CD4-positive, alpha-beta memory T cell (primary cell): Measurements from ENCODE around the gene IRAK2. TPM values are rescaled to one million over a fixed set of nuclear protein-coding genes. Genes with fewer than 3 reads are reported as not detected.
A peak's percentile ranks its signal among the peaks of the same experiment; 100 is the strongest.
"Not testable (repeated sequence)": the region's sequence is repeated elsewhere in the genome, so short reads cannot be mapped to it uniquely, and the experiment has no call there.

Source experiments
- CTCF ChIA-PET: fragments of 350-600 bp; sonication (Branson Sonifier 250); formaldehyde crosslinking; loops from one replicate; lab custom pipeline; 2021; ENCODE audit warnings: inconsistent platforms; ENCODE audit not compliant: partially characterized antibody; lab: Charles Lee
- POLR2A ChIA-PET: fragments of 350-600 bp; sonication (Branson Sonifier 250); formaldehyde crosslinking; loops from one replicate; lab custom pipeline; 2021; ENCODE audit not compliant: partially characterized antibody; lab: Charles Lee
- DNase-seq, 5 donors: peaks; one replicate each; pipeline versions ENCODE4 v3.0.0 to v3.0.0-alpha.2; 2020 to 2022; ENCODE audit warnings: mixed read lengths in 1 of 5
- H3K27ac ChIP-seq: one replicate; pipeline ENCODE4 v1.7.0; 2013; ENCODE audit warnings: low read depth, low read length
- H3K27me3 ChIP-seq: 2 replicates; pipeline ENCODE4 v1.7.0; 2013; ENCODE audit warnings: mild to moderate bottlenecking, low read length, moderate library complexity; ENCODE audit not compliant: insufficient read depth
- H3K36me3 ChIP-seq: 2 replicates; pipeline ENCODE4 v1.7.0; 2013; ENCODE audit warnings: mild to moderate bottlenecking, low read length, moderate library complexity; ENCODE audit not compliant: insufficient read depth
- H3K4me1 ChIP-seq: 2 replicates; pipeline ENCODE4 v1.7.0; 2013; ENCODE audit warnings: mild to moderate bottlenecking, low read length, moderate library complexity; ENCODE audit not compliant: insufficient read depth
- H3K4me3 ChIP-seq, 2 donors: one replicate each; pipeline ENCODE4 v1.7.0; 2013; ENCODE audit warnings: low read length in 2 of 2, mild to moderate bottlenecking in 1 of 2
- H3K9me3 ChIP-seq, 2 donors: one replicate each; pipeline ENCODE4 v1.7.0; 2013; ENCODE audit warnings: low read length in 2 of 2, control low read depth in 1 of 2; ENCODE audit not compliant: control insufficient read depth in 1 of 2
- H3K27ac Mint-ChIP-seq, 7 donors: one replicate each; pipeline ENCODE4 v1.8.0; 2020 to 2021; ENCODE audit warnings: mixed read lengths in 7 of 7, mild to moderate bottlenecking in 6 of 7, inconsistent platforms in 3 of 7, moderate library complexity in 3 of 7
- H3K27me3 Mint-ChIP-seq, 2 donors: one replicate each; pipeline ENCODE4 v1.8.0; 2020 to 2021; ENCODE audit warnings: mixed read lengths in 2 of 2
- H3K36me3 Mint-ChIP-seq, 2 donors: one replicate each; pipeline ENCODE4 v1.8.0; 2020 to 2021; ENCODE audit warnings: mixed read lengths in 2 of 2, inconsistent platforms in 1 of 2, mild to moderate bottlenecking in 1 of 2
- H3K4me1 Mint-ChIP-seq, 4 donors: one replicate each; pipeline ENCODE4 v1.8.0; 2020 to 2021; ENCODE audit warnings: mixed read lengths in 4 of 4, mild to moderate bottlenecking in 1 of 4
- H3K4me3 Mint-ChIP-seq, 8 donors: one replicate each; pipeline ENCODE4 v1.8.0; 2020 to 2021; ENCODE audit warnings: mixed read lengths in 8 of 8, mild to moderate bottlenecking in 7 of 8, moderate library complexity in 6 of 8, inconsistent platforms in 3 of 8
- H3K9me3 Mint-ChIP-seq, 8 donors: one replicate each; pipeline ENCODE4 v1.8.0; 2020 to 2021; ENCODE audit warnings: mixed read lengths in 8 of 8, mild to moderate bottlenecking in 5 of 8, inconsistent platforms in 3 of 8, moderate library complexity in 1 of 8
- intact Hi-C: fragments of 100-400 bp; cut with micrococcal nuclease; formaldehyde crosslinking; loops from one replicate; pipeline ENCODE4 v1.15.1; 2023
- polyA plus RNA-seq, 2 donors: library from polyadenylated mRNA; unstranded; fragments of 300-500 nt; fragmentation: Illumina TruSeq; gene quantifications; one replicate each; pipeline ENCODE4 v1.2.3, GENCODE V29; 2021
- total RNA-seq, 2 experiments: library from RNA; stranded (reverse); gene quantifications; one replicate each; pipeline ENCODE4 v1.2.3, GENCODE V29; 2021

Gene IRAK2
- total and polyA plus RNA-seq, 4 experiments from 2014 or later, result 4.4 to 5.8 (median 5.1) TPM

DNA sequence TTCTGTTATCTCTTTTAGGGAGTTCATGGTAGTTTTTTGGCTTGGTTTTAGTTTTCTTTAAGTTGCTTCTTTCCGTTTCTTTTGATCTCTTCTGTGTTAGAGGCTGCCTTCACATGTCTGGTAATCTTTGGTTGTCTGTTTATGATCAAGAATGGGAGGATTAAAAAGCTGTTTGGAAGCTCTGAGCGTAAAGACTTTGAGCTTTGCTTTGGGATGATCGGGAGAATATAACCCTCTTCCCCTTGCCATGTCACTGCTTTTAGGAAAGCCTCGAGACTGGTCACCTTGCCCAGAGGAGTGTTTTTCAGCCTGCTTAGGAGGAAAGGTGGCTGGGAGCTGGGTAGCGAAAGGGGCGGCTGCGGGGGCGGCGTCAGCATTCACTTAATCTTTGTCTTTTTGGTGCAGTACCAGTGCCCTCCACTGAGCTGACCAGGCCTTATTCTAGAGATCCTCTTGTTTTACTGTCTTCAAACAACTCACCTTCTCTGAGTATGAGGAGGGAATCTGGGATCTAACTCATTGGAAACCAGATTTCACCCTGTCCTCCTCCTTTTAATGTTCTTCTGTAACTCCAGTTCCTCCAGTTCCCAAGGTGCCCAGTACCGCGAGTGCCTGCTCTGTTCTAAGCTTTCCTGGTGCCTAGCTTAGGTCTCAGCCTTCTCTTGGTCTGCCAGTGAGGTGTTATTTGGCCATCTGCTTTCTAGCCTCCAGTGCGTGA is 99.1 kb downstream of the IRAK2 start:
- intact Hi-C loops, result loop anchor here (1.0 kb wide), 3 partner anchors 16 to 100 kb away; partner anchors contain the start of genes IRAK2 and TATDN2
- H3K36me3 Mint-ChIP-seq, result peaks cover 58 to 69% of the 10 kb centered on the region in 2 donors
- peak; percentile 66 to 80 (median 71) for DNase-seq
- peak overlapping the region; percentile 78 to 97 (median 91) for H3K27ac Mint-ChIP-seq
- H3K4me1 Mint-ChIP-seq, result peaks cover 48 to 93% (median 76%) of the 10 kb centered on the region in 4 donors
- no peaks in the 10 kb centered on the region for H3K9me3 ChIP-seq
- CTCF ChIA-PET, result interaction anchor here (0.7 to 5.3 kb wide), 30 partner anchors 8 to 832 kb away, joined by 3 to 67 read pairs (median 4); partner anchors contain the start of genes CRELD1, IRAK2, TATDN2 and VHL
- peak overlapping the region; percentile 64 for H3K27ac ChIP-seq
- no peaks in the 10 kb centered on the region for H3K9me3 Mint-ChIP-seq
- H3K27me3 ChIP-seq, result no peaks in the 10 kb centered on the region
- POLR2A ChIA-PET, result interaction anchor here (0.7 to 4.4 kb wide), 22 partner anchors 9 to 868 kb away, joined by 3 to 62 read pairs (median 4); partner anchors contain the start of genes ARPC4, BRK1, CRELD1 and SEC13
- peaks cover 27% of the 10 kb centered on the region for H3K36me3 ChIP-seq
- no peaks in the 10 kb centered on the region for H3K27me3 Mint-ChIP-seq
- peak overlapping the region; percentile 72 to 91 (median 80) for H3K4me3 Mint-ChIP-seq
- H3K4me1 ChIP-seq, result peaks cover 83% of the 10 kb centered on the region
- peak overlapping the region in 1 of 2 donors; percentile 22 for H3K4me3 ChIP-seq

DNA sequence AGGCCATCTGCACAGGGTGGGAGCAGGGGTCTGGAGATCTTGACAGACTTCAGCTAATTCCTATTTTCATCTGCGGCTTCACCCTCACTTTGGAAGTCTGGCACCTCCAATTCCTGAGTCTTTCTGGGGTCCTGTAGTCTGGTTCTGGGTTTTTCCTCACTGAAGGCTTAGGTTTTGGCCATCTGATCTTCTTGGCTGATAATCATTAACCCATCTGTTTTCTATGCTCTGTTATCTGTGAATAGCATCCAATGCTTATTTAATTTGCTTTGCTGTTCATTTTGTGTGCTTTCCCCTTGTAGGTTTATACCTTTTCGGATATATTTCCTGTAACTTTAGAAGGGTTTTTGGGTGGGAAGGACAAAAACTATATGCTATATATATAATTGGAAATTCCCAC is 101.1 kb downstream of the IRAK2 start:
- peak overlapping the region in 6 of 7 donors; percentile 19 to 86 (median 80) for H3K27ac Mint-ChIP-seq
- peaks cover 45 to 94% (median 68%) of the 10 kb centered on the region in 4 donors for H3K4me1 Mint-ChIP-seq
- peaks cover 84% of the 10 kb centered on the region for H3K4me1 ChIP-seq
- CTCF ChIA-PET, result interaction anchor here (0.7 to 5.3 kb wide), 6 partner anchors 10 to 320 kb away, joined by 3 to 67 read pairs (median 4); partner anchors contain the start of gene TATDN2
- DNase-seq, result no peak
- H3K36me3 ChIP-seq, result peaks cover 40% of the 10 kb centered on the region
- intact Hi-C loops, result no loop called here
- no peaks in the 10 kb centered on the region for H3K27me3 Mint-ChIP-seq
- H3K4me3 ChIP-seq, result no peak overlapping the region
- POLR2A ChIA-PET, result no interaction called here
- H3K36me3 Mint-ChIP-seq, result peaks cover 51 to 71% of the 10 kb centered on the region in 2 donors
- H3K27ac ChIP-seq, result peak overlapping the region; percentile 2
- no peaks in the 10 kb centered on the region for H3K27me3 ChIP-seq
- no peaks in the 10 kb centered on the region for H3K9me3 Mint-ChIP-seq
- no peaks in the 10 kb centered on the region for H3K9me3 ChIP-seq
- H3K4me3 Mint-ChIP-seq, result peak overlapping the region in 7 of 8 donors; percentile 38 to 67 (median 57)

DNA sequence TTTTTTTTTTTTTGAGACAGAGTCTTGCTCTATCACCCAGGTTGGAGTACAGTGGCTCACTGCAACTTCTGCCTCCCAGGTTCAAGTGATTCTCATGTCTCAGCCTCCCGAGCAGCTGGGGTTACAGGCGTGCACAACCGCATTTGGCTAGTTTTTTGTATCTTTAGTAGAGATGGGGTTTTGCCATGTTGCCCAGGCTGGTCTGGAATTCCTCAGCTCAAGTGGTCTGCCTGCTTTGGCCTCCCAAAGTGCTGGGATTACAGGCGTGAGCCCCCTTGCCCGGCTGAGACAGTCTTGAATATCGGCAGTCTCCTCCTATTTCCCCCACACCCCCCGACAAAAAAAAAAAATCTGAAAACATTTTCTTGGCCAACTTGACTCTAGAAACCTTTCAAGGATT is 102.2 kb downstream of the IRAK2 start:
- peaks cover 37 to 94% (median 62%) of the 10 kb centered on the region in 4 donors for H3K4me1 Mint-ChIP-seq
- POLR2A ChIA-PET, H3K4me3 ChIP-seq, intact Hi-C loops, DNase-seq, H3K27me3 Mint-ChIP-seq, CTCF ChIA-PET, H3K27me3 ChIP-seq, H3K9me3 ChIP-seq, H3K27ac ChIP-seq, H3K9me3 Mint-ChIP-seq: not testable (repeated sequence)
- peak overlapping the region in 3 of 7 donors; percentile 5 to 77 (median 19) for H3K27ac Mint-ChIP-seq
- peaks cover 78% of the 10 kb centered on the region for H3K4me1 ChIP-seq
- H3K4me3 Mint-ChIP-seq, result peak overlapping the region in 5 of 8 donors; percentile 1 to 75 (median 32)
- H3K36me3 Mint-ChIP-seq, result peaks cover 42 to 69% of the 10 kb centered on the region in 2 donors
- H3K36me3 ChIP-seq, result peaks cover 36% of the 10 kb centered on the region

DNA sequence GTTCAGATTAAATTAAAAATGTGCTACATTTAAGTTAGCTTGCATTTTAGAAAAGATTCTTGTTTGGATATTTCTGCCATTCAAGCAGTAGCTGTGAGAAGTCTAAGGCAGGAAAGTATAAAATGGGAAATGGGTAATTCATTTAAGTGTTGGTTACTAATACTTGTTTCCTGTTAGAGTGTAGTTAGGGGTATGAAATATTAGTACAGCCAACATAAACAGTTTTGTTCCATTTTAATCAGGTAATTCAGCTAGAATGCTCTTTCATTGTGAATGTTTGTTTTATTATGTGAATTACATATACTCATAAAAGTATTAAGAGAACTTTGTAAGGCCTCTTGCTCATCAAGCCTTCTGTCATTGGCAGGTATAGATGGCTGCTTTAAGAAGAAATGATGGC is 103.4 kb downstream of the IRAK2 start:
- no peaks in the 10 kb centered on the region for H3K27me3 Mint-ChIP-seq
- CTCF ChIA-PET, result no interaction called here

DNA sequence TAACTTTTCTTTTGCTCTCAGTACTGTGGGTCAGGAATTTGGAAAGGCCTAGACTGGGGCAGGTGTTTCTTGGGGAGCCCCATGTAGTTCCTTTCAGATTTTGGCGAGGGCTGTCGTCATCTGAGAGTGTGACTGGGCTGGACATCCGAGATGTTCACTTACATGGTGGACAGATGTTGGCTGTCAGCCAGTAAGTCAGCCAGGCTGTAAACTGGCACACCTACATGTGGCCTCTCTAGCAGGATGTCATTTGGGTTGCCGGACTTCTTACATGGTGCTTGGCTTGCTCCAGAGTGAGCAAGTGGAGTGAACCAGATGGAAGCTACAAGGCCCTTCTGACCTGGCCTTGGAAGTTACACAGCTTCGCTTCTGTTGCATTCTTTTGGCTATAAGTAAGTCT is 104.2 kb downstream of the IRAK2 start:
- CTCF ChIA-PET, result interaction anchor here (2.6 kb wide), 1 partner anchor 14 kb away, joined by 8 read pairs; no protein-coding TSS in a partner anchor
- H3K27ac Mint-ChIP-seq, result peak overlapping the region in 6 of 7 donors; percentile 3 to 57 (median 41)
- no peaks in the 10 kb centered on the region for H3K27me3 ChIP-seq
- H3K4me3 Mint-ChIP-seq, result no peak overlapping the region
- H3K9me3 Mint-ChIP-seq, result no peaks in the 10 kb centered on the region
- peaks cover 41 to 66% of the 10 kb centered on the region in 2 donors for H3K36me3 Mint-ChIP-seq
- H3K4me1 ChIP-seq, result peaks cover 71% of the 10 kb centered on the region
- DNase-seq, result no peak
- H3K27me3 Mint-ChIP-seq, result no peaks in the 10 kb centered on the region
- H3K36me3 ChIP-seq, result peaks cover 41% of the 10 kb centered on the region
- H3K27ac ChIP-seq, result no peak overlapping the region
- H3K4me1 Mint-ChIP-seq, result peaks cover 34 to 89% (median 60%) of the 10 kb centered on the region in 4 donors
- POLR2A ChIA-PET, result interaction anchor here (1.1 to 1.8 kb wide), 3 partner anchors 10 to 27 kb away, joined by 3 to 4 read pairs (median 3); no protein-coding TSS in a partner anchor
- H3K4me3 ChIP-seq, result no peak overlapping the region
- no peaks in the 10 kb centered on the region for H3K9me3 ChIP-seq
- intact Hi-C loops, result no loop called here

More for the DNA sequence above, 103.4 kb downstream of the IRAK2 start:
- no peaks in the 10 kb centered on the region for H3K9me3 ChIP-seq
- DNase-seq, result no peak
- peaks cover 36 to 89% (median 60%) of the 10 kb centered on the region in 4 donors for H3K4me1 Mint-ChIP-seq
- no peak overlapping the region for H3K4me3 Mint-ChIP-seq
- H3K4me3 ChIP-seq, result no peak overlapping the region
- POLR2A ChIA-PET, result interaction anchor here (0.5 to 1.3 kb wide), 3 partner anchors 18 to 26 kb away, joined by 3 read pairs; no protein-coding TSS in a partner anchor
- H3K4me1 ChIP-seq, result peaks cover 71% of the 10 kb centered on the region
- H3K36me3 Mint-ChIP-seq, result peaks cover 41 to 68% of the 10 kb centered on the region in 2 donors
- intact Hi-C loops, result no loop called here
- peaks cover 36% of the 10 kb centered on the region for H3K36me3 ChIP-seq
- no peaks in the 10 kb centered on the region for H3K9me3 Mint-ChIP-seq
- H3K27ac ChIP-seq, result no peak overlapping the region
- H3K27ac Mint-ChIP-seq, result peak overlapping the region in 3 of 7 donors; percentile 6 to 48 (median 19)
- no peaks in the 10 kb centered on the region for H3K27me3 ChIP-seq

DNA sequence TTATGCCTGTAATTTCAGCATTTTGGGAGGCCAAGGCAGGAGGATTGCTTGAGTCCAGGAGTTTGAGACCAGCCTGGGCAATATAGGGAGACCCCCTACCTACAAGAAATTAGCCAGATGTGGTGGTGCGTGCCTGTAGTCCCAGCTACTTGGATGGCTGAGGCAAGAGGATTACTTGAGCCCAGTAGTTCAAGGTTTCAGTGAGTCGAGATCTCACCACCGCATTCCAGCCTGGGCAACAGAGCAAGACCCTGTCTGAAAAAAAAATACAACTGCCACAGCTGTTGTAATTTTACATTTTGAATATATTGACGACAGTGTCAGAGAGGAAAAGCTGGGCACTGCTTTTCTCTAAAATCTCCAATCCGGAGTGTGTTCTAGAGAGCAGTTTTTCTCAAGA is 104.7 kb downstream of the IRAK2 start:
- H3K36me3 Mint-ChIP-seq, result peaks cover 37 to 68% of the 10 kb centered on the region in 2 donors
- POLR2A ChIA-PET, result interaction anchor here (1.3 to 1.8 kb wide), 2 partner anchors 10 to 22 kb away, joined by 4 to 5 read pairs; partner anchors contain the start of gene TATDN2
- no peaks in the 10 kb centered on the region for H3K9me3 Mint-ChIP-seq
- H3K4me3 Mint-ChIP-seq, result no peak overlapping the region
- CTCF ChIA-PET, result interaction anchor here (2.6 kb wide), 1 partner anchor 14 kb away, joined by 8 read pairs; no protein-coding TSS in a partner anchor
- intact Hi-C loops, result no loop called here
- H3K27ac Mint-ChIP-seq, result peak overlapping the region in 4 of 7 donors; percentile 3 to 57 (median 38)
- Histone ChIP-seq H3K9me3 (no peaks in the 10 kb centered on the region), H3K27ac (no peak overlapping the region), H3K4me3 (no peak overlapping the region), H3K36me3 (peaks cover 41% of the 10 kb centered on the region), H3K27me3 (no peaks in the 10 kb centered on the region), H3K4me1 (peaks cover 71% of the 10 kb centered on the region)
- DNase-seq, result no peak
- H3K4me1 Mint-ChIP-seq, result peaks cover 36 to 89% (median 60%) of the 10 kb centered on the region in 4 donors
- H3K27me3 Mint-ChIP-seq, result no peaks in the 10 kb centered on the region
